HL-60 (cell line): ENCODE data around the gene IFRD2.

Source experiments
- DNase-seq, 2 experiments: peaks; one replicate each; pipeline ENCODE4 v3.0.0-alpha.2; 2010 to 2020; ENCODE audit warnings: low read depth in 1 of 2, low spot score in 1 of 2
- H3K27ac ChIP-seq: fragments of 250-450 bp; sonication (Bioruptor Pico); replicated peaks from 2 replicates; pipeline ENCODE4 v1.5.1; 2020; ENCODE audit warnings: mild to moderate bottlenecking, moderate library complexity
- H3K27me3 ChIP-seq: fragments of 250-450 bp; sonication (Bioruptor Pico); 2 replicates; pipeline ENCODE4 v1.5.1; 2021; ENCODE audit warnings: mild to moderate bottlenecking, moderate library complexity; ENCODE audit not compliant: insufficient read depth, poor library complexity, severe bottlenecking
- H3K4me3 ChIP-seq: replicated peaks from 2 replicates; pipeline ENCODE4 v1.5.1; 2011; ENCODE audit warnings: mild to moderate bottlenecking, control low read depth, low read length; ENCODE audit not compliant: insufficient read depth
- CTCF ChIP-seq: IDR thresholded peaks from one replicate; pipeline ENCODE4 v1.5.1; 2011; ENCODE audit warnings: low read length, control low read depth, inconsistent platforms; ENCODE audit not compliant: insufficient read depth
- GABPA ChIP-seq: IDR thresholded peaks from 2 replicates; pipeline ENCODE4 v1.6.1; 2012; ENCODE audit warnings: low read depth
- POLR2AphosphoS5 ChIP-seq: IDR thresholded peaks from 2 replicates; pipeline ENCODE4 v1.6.1; 2012; ENCODE audit warnings: low read depth
- REST ChIP-seq: IDR thresholded peaks from 2 replicates; pipeline ENCODE4 v1.6.1; 2012; ENCODE audit warnings: low read depth; ENCODE audit not compliant: insufficient replicate concordance
- SPI1 ChIP-seq: IDR thresholded peaks from 2 replicates; pipeline ENCODE4 v1.6.1; 2012; ENCODE audit warnings: low read depth, mild to moderate bottlenecking, borderline replicate concordance

Gene IFRD2

GRCh38 chr3:50266836-50267235 lies 25.4 kb downstream of the IFRD2 start:
- TF ChIP-seq SPI1 (no peak), GABPA (no peak), REST (no peak), POLR2AphosphoS5 (no peak)
- no peak overlapping the region for H3K4me3 ChIP-seq
- no peak for DNase-seq
- H3K27ac ChIP-seq, result no peak overlapping the region
- peaks cover 16% of the 10 kb centered on the region for H3K27me3 ChIP-seq

- Histone ChIP-seq H3K4me3 (no peak overlapping the region), H3K27ac (no peak overlapping the region), H3K27me3 (peaks cover 16% of the 10 kb centered on the region)
- TF ChIP-seq CTCF (no peak), GABPA (no peak), POLR2AphosphoS5 (no peak), SPI1 (no peak), REST (no peak)
- no peak for DNase-seq
Measured at GRCh38 chr3:50266017-50266416, 26.2 kb downstream of the IFRD2 start.

GRCh38 chr3:50265571-50265970 lies 26.7 kb downstream of the IFRD2 start:
- no peak for TF ChIP-seq CTCF
- TF ChIP-seq SPI1, result no peak
- no peak for TF ChIP-seq REST
- no peak for TF ChIP-seq POLR2AphosphoS5
- TF ChIP-seq GABPA, result no peak
- Histone ChIP-seq H3K27ac (no peak overlapping the region), H3K27me3 (peaks cover 16% of the 10 kb centered on the region), H3K4me3 (no peak overlapping the region)
- DNase-seq, result no peak

- TF ChIP-seq REST (no peak), POLR2AphosphoS5 (no peak), CTCF (no peak), GABPA (no peak), SPI1 (no peak)
- no peak overlapping the region for H3K4me3 ChIP-seq
- peaks cover 16% of the 10 kb centered on the region for H3K27me3 ChIP-seq
- no peak overlapping the region for H3K27ac ChIP-seq
- no peak for DNase-seq
Measured at GRCh38 chr3:50264964-50265485, 27.2 kb downstream of the IFRD2 start.
